Measurements from ENCODE around the gene METRN. TPM values are rescaled to one million over a fixed set of nuclear protein-coding genes. Genes with fewer than 3 reads are reported as not detected.
A peak's percentile ranks its signal among the peaks of the same experiment; 100 is the strongest.

METRN gene
- total and polyA plus RNA-seq, 7 experiments from 2014 or later: 3.7 to 5.1 (median 4.8) TPM

DNA sequence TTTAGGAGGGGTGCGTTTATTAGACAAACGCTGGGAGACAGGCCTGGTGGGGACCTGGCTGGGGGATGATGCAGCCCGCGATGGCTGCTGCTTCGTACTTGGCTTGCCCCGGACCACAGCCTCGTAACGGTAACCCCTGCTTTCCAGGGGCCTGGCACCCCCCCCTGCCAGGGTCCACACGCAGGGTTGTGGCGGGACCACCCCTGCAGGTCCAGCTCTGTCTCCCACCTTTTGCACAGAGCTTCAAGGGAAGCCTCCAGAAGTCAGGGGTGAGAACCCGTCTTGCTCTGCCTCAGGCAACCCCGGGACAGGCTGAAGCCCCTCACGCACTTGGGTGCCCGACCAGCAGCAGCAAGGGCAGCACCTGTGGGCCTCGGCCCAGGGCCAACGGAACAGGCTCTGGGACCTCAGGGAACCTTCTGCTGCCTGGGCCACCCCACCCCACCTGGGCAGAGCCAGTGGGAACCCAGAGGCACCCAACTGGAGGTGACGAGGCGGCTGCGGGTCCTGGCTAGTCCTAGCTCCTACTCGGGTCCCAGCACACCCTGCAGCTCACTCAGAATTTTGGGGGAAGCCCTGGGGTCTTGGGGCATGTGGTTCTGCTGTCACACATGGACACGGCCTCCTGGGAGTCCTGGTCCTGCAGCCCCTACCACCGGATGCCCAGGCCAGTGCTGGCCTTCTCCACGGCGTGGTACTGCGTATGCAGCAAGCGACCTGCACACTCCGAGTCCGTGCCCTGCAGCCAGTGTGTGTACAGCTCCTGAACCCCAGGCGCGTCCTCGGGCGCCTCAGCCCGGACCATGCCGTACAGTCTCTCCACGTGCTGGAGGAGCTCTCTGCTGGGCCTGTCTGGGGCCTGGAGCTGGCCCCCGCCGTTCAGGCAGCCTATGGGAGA lies 15.1 kb downstream of the METRN start:
- Histone ChIP-seq H3K27me3 (ENCODE audit: control insufficient read depth in 2 of 2, insufficient read depth in 2 of 2, low read length in 2 of 2) (no peaks in the 10 kb centered on the region), H3K4me1 (ENCODE audit: control insufficient read depth in 2 of 2, insufficient read depth in 2 of 2, low read length in 2 of 2) (peaks cover 0 to 12% of the 10 kb centered on the region in 2 donors), H3K27ac (ENCODE audit: low read depth, low read length) (no peak overlapping the region), H3K4me3 (ENCODE audit: low read length) (no peak overlapping the region), H3K9me3 (ENCODE audit: control insufficient read depth in 2 of 3, low read length in 3 of 3) (no peaks in the 10 kb centered on the region), H3K36me3 (ENCODE audit: control insufficient read depth in 2 of 3, insufficient read depth in 3 of 3, low read length in 3 of 3) (peaks cover 0 to 28% (median 4%) of the 10 kb centered on the region in 3 experiments)
- no peak overlapping the region for H3K27ac Mint-ChIP-seq
- no peak for ATAC-seq
- POLR2A ChIA-PET: interaction anchor here (0.5 to 3.8 kb wide), 4 partner anchors 9 to 53 kb away, joined by 3 to 11 read pairs (median 4); partner anchors contain the start of gene ANTKMT
- no peak for DNase-seq
- intact Hi-C loops (cut with micrococcal nuclease): loop anchor here in 1 of 2 donors (5.0 kb wide), 1 partner anchor 593 kb away; the partner anchor contains the start of gene NPRL3
- peaks cover 0 to under 1% (median 0%) of the 10 kb centered on the region in 7 donors for H3K4me1 Mint-ChIP-seq
- no peaks in the 10 kb centered on the region for H3K9me3 Mint-ChIP-seq
- CTCF ChIA-PET: interaction anchor here (0.5 to 1.4 kb wide), 3 partner anchors 10 to 20 kb away, joined by 3 read pairs; partner anchors contain the start of gene CIAO3
- peak overlapping the region in 2 of 10 donors; percentile 16 to 44 for H3K4me3 Mint-ChIP-seq
- H3K27me3 Mint-ChIP-seq: peaks cover 0 to 6% (median 0%) of the 10 kb centered on the region in 5 donors
- no peaks in the 10 kb centered on the region for H3K36me3 Mint-ChIP-seq

DNA sequence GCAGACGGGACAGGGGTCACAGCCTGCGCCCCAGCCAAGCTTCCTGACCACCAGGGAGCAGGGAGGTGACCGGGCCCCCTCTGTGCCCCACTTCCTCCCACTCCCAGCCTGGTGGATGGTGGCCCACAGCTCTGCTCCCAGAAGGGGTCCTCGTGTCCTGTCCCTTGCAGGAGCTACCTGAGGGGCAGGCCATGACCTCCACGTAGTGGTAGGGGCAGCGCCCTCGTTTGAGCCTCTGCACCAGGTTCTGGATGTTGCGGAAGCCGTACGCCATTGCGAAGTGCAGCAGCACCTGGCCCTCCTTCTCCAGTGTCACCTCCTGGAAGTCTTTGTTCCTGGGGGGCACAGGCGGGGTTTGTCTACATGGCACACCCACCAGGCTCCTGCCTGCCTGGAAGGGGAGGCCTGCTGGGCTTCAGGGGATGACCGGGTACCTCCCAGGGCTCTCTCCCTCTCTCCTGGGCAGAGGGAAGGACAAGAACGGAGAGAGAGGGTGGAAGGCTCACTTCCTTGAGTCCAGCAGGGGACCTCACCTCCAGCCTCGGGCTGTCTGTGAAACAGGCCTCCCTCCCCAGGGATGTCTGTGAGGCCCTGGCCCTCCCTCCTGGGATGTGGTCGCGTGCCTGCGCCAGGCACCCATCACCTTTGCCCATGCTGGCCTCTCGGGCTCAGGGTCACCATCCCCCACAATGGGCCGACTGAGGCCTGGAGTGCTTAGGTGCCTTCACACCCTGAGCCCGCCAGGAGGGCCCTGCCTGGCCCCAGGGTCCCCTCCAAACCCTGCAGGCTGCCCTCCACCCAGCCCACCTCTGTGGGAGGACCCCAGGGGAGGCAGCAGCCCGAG lies 16.0 kb downstream of the METRN start:
- Mint-ChIP-seq H3K9me3 (no peaks in the 10 kb centered on the region), H3K4me1 (peaks cover 0 to 8% (median 0%) of the 10 kb centered on the region in 7 donors), H3K36me3 (peaks cover 0 to 5% (median 3%) of the 10 kb centered on the region in 5 donors), H3K27ac (no peak overlapping the region), H3K4me3 (no peak overlapping the region), H3K27me3 (peaks cover 0 to 3% (median 0%) of the 10 kb centered on the region in 5 donors)
- DNase-seq (no peak), ATAC-seq (no peak)
- Histone ChIP-seq H3K4me1 (ENCODE audit: control insufficient read depth in 2 of 2, insufficient read depth in 2 of 2, low read length in 2 of 2) (peaks cover 0 to 12% of the 10 kb centered on the region in 2 donors), H3K27me3 (ENCODE audit: control insufficient read depth in 2 of 2, insufficient read depth in 2 of 2, low read length in 2 of 2) (no peaks in the 10 kb centered on the region), H3K36me3 (ENCODE audit: control insufficient read depth in 2 of 3, insufficient read depth in 3 of 3, low read length in 3 of 3) (peaks cover 0 to 36% (median 5%) of the 10 kb centered on the region in 3 experiments), H3K9me3 (ENCODE audit: control insufficient read depth in 2 of 3, low read length in 3 of 3) (no peaks in the 10 kb centered on the region), H3K27ac (ENCODE audit: low read depth, low read length) (no peak overlapping the region), H3K4me3 (ENCODE audit: low read length) (no peak overlapping the region)
- ChIA-PET POLR2A (interaction anchor here (3.8 kb wide), 1 partner anchor 10 kb away, joined by 11 read pairs; the partner anchor contains the start of gene ANTKMT), CTCF (interaction anchor here (0.5 to 3.5 kb wide), 4 partner anchors 9 to 20 kb away, joined by 3 to 12 read pairs (median 3); partner anchors contain the start of gene CIAO3)
- intact Hi-C loops (cut with micrococcal nuclease): no loop called here

DNA sequence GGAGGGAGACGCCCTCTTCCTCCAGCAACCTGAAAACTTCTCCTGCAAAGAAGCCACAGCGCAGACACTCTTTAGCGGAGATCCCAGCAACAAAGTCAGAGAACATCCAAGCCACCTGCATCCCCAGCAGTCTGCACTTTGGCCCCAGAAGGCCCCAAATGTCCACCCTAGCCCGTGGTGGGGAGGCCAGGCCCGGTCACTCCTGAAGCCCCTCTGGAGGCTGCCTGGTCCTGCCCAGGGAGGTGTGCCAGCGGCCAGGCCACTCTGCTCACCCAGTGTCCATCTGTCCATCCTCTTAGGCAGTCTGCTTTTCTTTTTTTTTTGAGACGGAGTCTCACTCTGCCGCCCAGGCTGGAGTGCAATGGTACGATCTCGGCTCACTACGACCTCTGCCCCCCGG lies 17.4 kb downstream of the METRN start:
- Histone ChIP-seq H3K27me3 (ENCODE audit: control insufficient read depth in 2 of 2, insufficient read depth in 2 of 2, low read length in 2 of 2) (no peaks in the 10 kb centered on the region), H3K4me3 (ENCODE audit: low read length) (no peak overlapping the region), H3K4me1 (ENCODE audit: control insufficient read depth in 2 of 2, insufficient read depth in 2 of 2, low read length in 2 of 2) (peaks cover 0 to 3% of the 10 kb centered on the region in 2 donors), H3K27ac (ENCODE audit: low read depth, low read length) (no peak overlapping the region), H3K36me3 (ENCODE audit: control insufficient read depth in 2 of 3, insufficient read depth in 3 of 3, low read length in 3 of 3) (peaks cover 0 to 50% (median 7%) of the 10 kb centered on the region in 3 experiments), H3K9me3 (ENCODE audit: control insufficient read depth in 2 of 3, low read length in 3 of 3) (no peaks in the 10 kb centered on the region)
- Mint-ChIP-seq H3K27ac (no peak overlapping the region), H3K4me3 (no peak overlapping the region), H3K27me3 (no peaks in the 10 kb centered on the region), H3K4me1 (peaks cover 0 to 12% (median 0%) of the 10 kb centered on the region in 7 donors), H3K36me3 (peaks cover 0 to 9% (median 3%) of the 10 kb centered on the region in 5 donors), H3K9me3 (no peaks in the 10 kb centered on the region)
- DNase-seq: no peak
- POLR2A ChIA-PET: interaction anchor here (3.8 kb wide), 1 partner anchor 12 kb away, joined by 11 read pairs; the partner anchor contains the start of gene ANTKMT
- CTCF ChIA-PET: interaction anchor here (0.6 to 3.5 kb wide), 4 partner anchors 11 to 328 kb away, joined by 3 to 12 read pairs (median 4); partner anchors contain the start of gene ANTKMT
- ATAC-seq: no peak
- intact Hi-C loops (cut with micrococcal nuclease): no loop called here

DNA sequence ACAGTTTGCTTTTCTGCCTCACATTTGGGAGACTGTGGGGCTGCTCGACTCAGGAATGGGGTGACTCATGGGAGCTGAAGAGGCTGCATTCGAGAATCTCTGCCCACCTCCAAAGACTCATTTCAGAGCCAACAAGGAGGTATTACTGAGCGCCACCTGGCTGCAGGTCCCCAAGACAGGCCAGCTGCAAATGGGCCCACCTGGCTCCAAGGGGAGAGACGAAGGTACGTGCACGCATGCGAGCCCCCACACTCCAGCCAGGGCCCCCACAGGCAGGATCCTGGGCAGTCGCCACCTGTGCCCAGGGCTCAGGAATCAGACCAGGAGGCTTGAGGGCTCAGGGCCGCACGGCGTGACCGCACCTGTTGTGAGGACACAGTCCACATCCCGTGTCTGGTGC lies 18.0 kb downstream of the METRN start:
- ChIA-PET POLR2A (no interaction called here), CTCF (interaction anchor here (0.8 to 3.5 kb wide), 5 partner anchors 12 to 22 kb away, joined by 3 to 12 read pairs (median 3); partner anchors contain the start of gene ANTKMT)
- Histone ChIP-seq H3K9me3 (ENCODE audit: control insufficient read depth in 2 of 3, low read length in 3 of 3) (no peaks in the 10 kb centered on the region), H3K4me1 (ENCODE audit: control insufficient read depth in 2 of 2, insufficient read depth in 2 of 2, low read length in 2 of 2) (no peaks in the 10 kb centered on the region), H3K27me3 (ENCODE audit: control insufficient read depth in 2 of 2, insufficient read depth in 2 of 2, low read length in 2 of 2) (no peaks in the 10 kb centered on the region), H3K36me3 (ENCODE audit: control insufficient read depth in 2 of 3, insufficient read depth in 3 of 3, low read length in 3 of 3) (peaks cover 0 to 57% (median 7%) of the 10 kb centered on the region in 3 experiments), H3K27ac (ENCODE audit: low read depth, low read length) (no peak overlapping the region), H3K4me3 (ENCODE audit: low read length) (no peak overlapping the region)
- H3K27ac Mint-ChIP-seq: no peak overlapping the region
- H3K4me3 Mint-ChIP-seq: no peak overlapping the region
- peaks cover 0 to 12% (median 3%) of the 10 kb centered on the region in 5 donors for H3K36me3 Mint-ChIP-seq
- intact Hi-C loops (cut with micrococcal nuclease): loop anchor here in 1 of 2 donors (1.0 kb wide), 1 partner anchor 22 kb away; no protein-coding TSS in a partner anchor
- no peaks in the 10 kb centered on the region for H3K27me3 Mint-ChIP-seq
- DNase-seq (no peak), ATAC-seq (no peak)
- H3K9me3 Mint-ChIP-seq: no peaks in the 10 kb centered on the region
- H3K4me1 Mint-ChIP-seq: peaks cover 0 to 15% (median 0%) of the 10 kb centered on the region in 7 donors

DNA sequence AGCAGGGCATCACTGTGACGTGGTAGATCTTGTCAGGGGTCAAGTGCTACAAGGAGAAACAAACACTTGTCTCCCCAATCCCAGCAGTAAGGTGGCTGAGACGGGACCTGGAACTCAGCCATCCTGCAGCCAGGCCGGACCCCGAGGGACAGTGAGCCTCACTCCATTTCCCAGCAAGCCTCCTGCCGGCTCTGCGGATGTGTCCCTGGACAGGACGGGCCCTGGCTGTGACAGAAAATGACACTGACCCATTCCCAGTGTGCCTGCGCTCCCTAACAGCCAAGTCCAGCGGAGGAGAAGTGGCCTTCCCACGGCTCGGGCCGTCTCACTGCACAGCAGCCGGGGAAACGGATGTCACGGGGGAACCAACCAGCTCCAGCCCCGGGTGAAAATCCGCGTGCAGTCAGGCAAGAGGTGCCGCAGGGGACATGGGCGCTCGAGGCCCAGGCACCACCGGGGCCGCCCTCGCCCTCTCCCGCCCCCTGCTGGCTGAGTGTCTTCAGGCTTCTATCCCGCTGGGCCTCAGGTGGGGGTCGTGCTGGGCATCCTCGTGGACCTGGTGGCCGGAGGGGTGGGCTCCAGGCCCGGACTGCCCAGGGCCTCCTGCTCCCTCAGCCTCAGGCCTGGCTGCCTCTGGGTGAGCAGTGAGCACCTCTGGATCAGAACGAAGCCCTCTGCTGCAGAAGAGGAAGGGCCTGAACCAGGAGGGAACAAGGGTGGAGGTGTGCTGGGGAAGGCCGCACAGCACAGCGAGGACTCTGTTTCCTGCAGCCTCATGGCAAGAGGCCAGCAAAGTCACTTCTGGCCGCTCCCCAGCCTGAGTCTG lies 18.7 kb downstream of the METRN start:
- Histone ChIP-seq H3K27ac (ENCODE audit: low read depth, low read length) (no peak overlapping the region), H3K36me3 (ENCODE audit: control insufficient read depth in 2 of 3, insufficient read depth in 3 of 3, low read length in 3 of 3) (peaks cover 0 to 59% (median 7%) of the 10 kb centered on the region in 3 experiments), H3K4me1 (ENCODE audit: control insufficient read depth in 2 of 2, insufficient read depth in 2 of 2, low read length in 2 of 2) (no peaks in the 10 kb centered on the region), H3K4me3 (ENCODE audit: low read length) (no peak overlapping the region), H3K9me3 (ENCODE audit: control insufficient read depth in 2 of 3, low read length in 3 of 3) (no peaks in the 10 kb centered on the region), H3K27me3 (ENCODE audit: control insufficient read depth in 2 of 2, insufficient read depth in 2 of 2, low read length in 2 of 2) (no peaks in the 10 kb centered on the region)
- Mint-ChIP-seq H3K9me3 (no peaks in the 10 kb centered on the region), H3K4me3 (no peak overlapping the region), H3K27me3 (no peaks in the 10 kb centered on the region), H3K4me1 (peaks cover 0 to 15% (median 0%) of the 10 kb centered on the region in 7 donors), H3K27ac (no peak overlapping the region), H3K36me3 (peaks cover 0 to 13% (median 3%) of the 10 kb centered on the region in 5 donors)
- POLR2A ChIA-PET: interaction anchor here (1.2 kb wide), 1 partner anchor 8 kb away, joined by 3 read pairs; the partner anchor contains the start of gene CCDC78
- intact Hi-C loops (cut with micrococcal nuclease): loop anchor here in 1 of 2 donors (1.0 kb wide), 1 partner anchor 22 kb away; no protein-coding TSS in a partner anchor
- DNase-seq (peak in 1 of 9 donors; percentile 22), ATAC-seq (peak; percentile 63)
- CTCF ChIA-PET: interaction anchor here (0.8 to 3.5 kb wide), 5 partner anchors 12 to 23 kb away, joined by 3 to 12 read pairs (median 3); partner anchors contain the start of gene ANTKMT

All from naive thymus-derived CD4-positive, alpha-beta T cell (primary cell).